ENCODE data around the gene SLIT3.

- TF ChIP-seq CTCF (IDR thresholded peaks at IDR 0.05) (no peak), EP300 (IDR thresholded peaks at IDR 0.05) (no peak)
Observed at GRCh38 chr5:168740811-168741213, 560.1 kb downstream of the SLIT3 start.

Data from stomach (tissue), 4 donors.